ENCODE measurements around the gene MAP2. TPM values are rescaled to one million over a fixed set of nuclear protein-coding genes. Genes with fewer than 3 reads are reported as not detected.

The MAP2 gene
- total and polyA plus RNA-seq, 2 of the 8 experiments (the other 6 are each of a cell fraction or from before 2014, with no cell fraction given): 5.9 to 9.4 TPM

- Histone ChIP-seq H3K4me3 (ENCODE audit: extremely low read depth in 1 of 4, insufficient read depth in 2 of 4, low read depth in 3 of 4, low read length in 4 of 4) (no peak overlapping the region), H3K79me2 (ENCODE audit: control insufficient read depth in 1 of 2, insufficient read depth in 2 of 2, low read length in 2 of 2) (no peaks in the 10 kb centered on the region), H2BK20ac (ENCODE audit: low read length) (no peak overlapping the region), H2BK120ac (replicated peaks; ENCODE audit: low read depth, low read length) (no peak overlapping the region), H3K23me2 (ENCODE audit: low read depth, low read length) (no peaks in the 10 kb centered on the region), H3K27me3 (replicated peaks in 1 of 4; ENCODE audit: control insufficient read depth in 3 of 4, extremely low read depth in 1 of 4, insufficient read depth in 3 of 4, low read length in 3 of 4) (no peaks in the 10 kb centered on the region), H3K14ac (ENCODE audit: insufficient read length) (no peak overlapping the region), H3K56ac (replicated peaks; ENCODE audit: insufficient read length, low read depth, low read length) (no peak overlapping the region), H3K9ac (replicated peaks in 1 of 4; ENCODE audit: extremely low read depth in 1 of 4, low read depth in 3 of 4, low read length in 3 of 4) (no peak overlapping the region), H3K23ac (ENCODE audit: insufficient read length) (no peak overlapping the region), H2BK15ac (ENCODE audit: low read length) (no peak overlapping the region), H4K20me1 (replicated peaks in 1 of 2; ENCODE audit: control insufficient read depth in 1 of 2, insufficient read depth in 2 of 2, low read length in 2 of 2) (no peaks in the 10 kb centered on the region), H4K8ac (ENCODE audit: extremely low read depth, insufficient read depth, low read length) (no peak overlapping the region), H3K18ac (ENCODE audit: extremely low read depth, low read length) (no peak overlapping the region), H2AFZ (ENCODE audit: low read length) (no peak overlapping the region), H3K27ac (ENCODE audit: low read depth, low read length) (no peak overlapping the region), H4K91ac (replicated peaks; ENCODE audit: insufficient read length, low read length) (no peak overlapping the region), H3K9me3 (ENCODE audit: insufficient read depth in 2 of 2, low read depth in 1 of 2, low read length in 1 of 2) (no peaks in the 10 kb centered on the region), H3K79me1 (ENCODE audit: low read depth, low read length) (no peaks in the 10 kb centered on the region), H3K4me1 (replicated peaks in 1 of 4; ENCODE audit: control insufficient read depth in 3 of 4, insufficient read depth in 4 of 4, low read length in 3 of 4) (no peaks in the 10 kb centered on the region), H3K4me2 (ENCODE audit: insufficient read depth in 1 of 2, low read depth in 2 of 2, low read length in 2 of 2) (no peak overlapping the region), H4K5ac (ENCODE audit: insufficient read length, low read depth, low read length) (no peak overlapping the region), H3K36me3 (ENCODE audit: control insufficient read depth in 2 of 4, insufficient read depth in 4 of 4, low read length in 3 of 4) (no peaks in the 10 kb centered on the region), H3K4ac (replicated peaks; ENCODE audit: insufficient read length, low read depth, low read length) (no peak overlapping the region), H2BK5ac (ENCODE audit: low read depth, low read length) (no peak overlapping the region), H2AK5ac (ENCODE audit: low read depth, low read length) (no peak overlapping the region), H2BK12ac (ENCODE audit: low read depth, low read length) (no peak overlapping the region)
- ChIA-PET CTCF (ENCODE audit: partially characterized antibody) (interaction anchor here (0.8 to 1.3 kb wide), 2 partner anchors 125 to 1142 kb away, joined by 3 read pairs; partner anchors contain the start of gene MAP2), POLR2A (ENCODE audit: partially characterized antibody) (no interaction called here)
- FAIRE-seq (no peak), DNase-seq (ENCODE audit: low read depth in 1 of 2, low spot score in 2 of 2) (no peak)
- WGBS, 2 experiments (ENCODE audit: extremely low coverage in 1 of 2, insufficient coverage in 1 of 2, insufficient read length in 1 of 2, insufficient replicate concordance in 2 of 2, low coverage in 1 of 2, low lambda C conversion rate in 2 of 2, missing lambda C conversion rate in 1 of 2): 89% methylated on average over 3 of the region's 3 CpGs; no CpG with 5 or more reads in 1 of the 2 experiments
- TF ChIP-seq CBX5 (IDR thresholded peaks at IDR 0.05; ENCODE audit: low read depth, low read length): no peak
Observed at GRCh38 chr2:209549589-209549988, 125.7 kb downstream of the MAP2 start.

Data from H1 (cell line).